Upper lobe of left lung (tissue), 4 donors: Measurements from ENCODE around the gene SND1.

ENCODE experiments used
- EP300 ChIP-seq, 4 donors: sonication (generic); formaldehyde crosslinking; IDR thresholded peaks; one replicate each; pipeline ENCODE4 v1.5.1; 2017; ENCODE audit warnings: antibody characterized with exemption in 4 of 4, control low read depth in 2 of 4
- TF ChIP-seq, protein P1 (sequence below), 6 experiments: fragments of 450-650 bp in 4 of 6; fragments of 200-600 bp in 2 of 6; sonication (generic) in 2 of 6; IDR thresholded peaks; one replicate each; pipeline ENCODE4 v1.5.1; 2016 to 2019; ENCODE audit warnings: antibody characterized with exemption in 6 of 6

- TF ChIP-seq, protein P1, sequence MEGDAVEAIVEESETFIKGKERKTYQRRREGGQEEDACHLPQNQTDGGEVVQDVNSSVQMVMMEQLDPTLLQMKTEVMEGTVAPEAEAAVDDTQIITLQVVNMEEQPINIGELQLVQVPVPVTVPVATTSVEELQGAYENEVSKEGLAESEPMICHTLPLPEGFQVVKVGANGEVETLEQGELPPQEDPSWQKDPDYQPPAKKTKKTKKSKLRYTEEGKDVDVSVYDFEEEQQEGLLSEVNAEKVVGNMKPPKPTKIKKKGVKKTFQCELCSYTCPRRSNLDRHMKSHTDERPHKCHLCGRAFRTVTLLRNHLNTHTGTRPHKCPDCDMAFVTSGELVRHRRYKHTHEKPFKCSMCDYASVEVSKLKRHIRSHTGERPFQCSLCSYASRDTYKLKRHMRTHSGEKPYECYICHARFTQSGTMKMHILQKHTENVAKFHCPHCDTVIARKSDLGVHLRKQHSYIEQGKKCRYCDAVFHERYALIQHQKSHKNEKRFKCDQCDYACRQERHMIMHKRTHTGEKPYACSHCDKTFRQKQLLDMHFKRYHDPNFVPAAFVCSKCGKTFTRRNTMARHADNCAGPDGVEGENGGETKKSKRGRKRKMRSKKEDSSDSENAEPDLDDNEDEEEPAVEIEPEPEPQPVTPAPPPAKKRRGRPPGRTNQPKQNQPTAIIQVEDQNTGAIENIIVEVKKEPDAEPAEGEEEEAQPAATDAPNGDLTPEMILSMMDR (IDR thresholded peaks at IDR 0.05) = no peak
- no peak for TF ChIP-seq EP300 (IDR thresholded peaks at IDR 0.05)
Measured at GRCh38 chr7:127673902-127674301, 21.9 kb downstream of the SND1 start.
